HL-60 (cell line): Measurements from ENCODE around the gene PLCB1.

Experiments used
- DNase-seq, 2 experiments: peaks; one replicate each; pipeline ENCODE4 v3.0.0-alpha.2; 2010 to 2020; ENCODE audit warnings: low read depth in 1 of 2, low spot score in 1 of 2
- H3K27ac ChIP-seq: fragments of 250-450 bp; sonication (Bioruptor Pico); replicated peaks from 2 replicates; pipeline ENCODE4 v1.5.1; 2020; ENCODE audit warnings: mild to moderate bottlenecking, moderate library complexity
- H3K27me3 ChIP-seq: fragments of 250-450 bp; sonication (Bioruptor Pico); 2 replicates; pipeline ENCODE4 v1.5.1; 2021; ENCODE audit warnings: mild to moderate bottlenecking, moderate library complexity; ENCODE audit not compliant: insufficient read depth, poor library complexity, severe bottlenecking
- H3K4me3 ChIP-seq: replicated peaks from 2 replicates; pipeline ENCODE4 v1.5.1; 2011; ENCODE audit warnings: mild to moderate bottlenecking, control low read depth, low read length; ENCODE audit not compliant: insufficient read depth
- CTCF ChIP-seq: IDR thresholded peaks from one replicate; pipeline ENCODE4 v1.5.1; 2011; ENCODE audit warnings: low read length, control low read depth, inconsistent platforms; ENCODE audit not compliant: insufficient read depth
- GABPA ChIP-seq: IDR thresholded peaks from 2 replicates; pipeline ENCODE4 v1.6.1; 2012; ENCODE audit warnings: low read depth
- POLR2AphosphoS5 ChIP-seq: IDR thresholded peaks from 2 replicates; pipeline ENCODE4 v1.6.1; 2012; ENCODE audit warnings: low read depth
- REST ChIP-seq: IDR thresholded peaks from 2 replicates; pipeline ENCODE4 v1.6.1; 2012; ENCODE audit warnings: low read depth; ENCODE audit not compliant: insufficient replicate concordance
- SPI1 ChIP-seq: IDR thresholded peaks from 2 replicates; pipeline ENCODE4 v1.6.1; 2012; ENCODE audit warnings: low read depth, mild to moderate bottlenecking, borderline replicate concordance

The PLCB1 gene

GRCh38 chr20:8874437-8874836 lies 742.4 kb downstream of the PLCB1 start:
- Histone ChIP-seq H3K27me3 (no peaks in the 10 kb centered on the region), H3K4me3 (no peak overlapping the region), H3K27ac (no peak overlapping the region)
- no peak for TF ChIP-seq GABPA
- no peak for TF ChIP-seq POLR2AphosphoS5
- TF ChIP-seq CTCF = no peak
- TF ChIP-seq SPI1 = no peak
- no peak for TF ChIP-seq REST
- no peak for DNase-seq

GRCh38 chr20:8875586-8875985 lies 743.5 kb downstream of the PLCB1 start:
- H3K27ac ChIP-seq = no peak overlapping the region
- no peak for TF ChIP-seq GABPA
- no peak for TF ChIP-seq SPI1
- TF ChIP-seq REST = no peak
- no peak for TF ChIP-seq CTCF
- no peak for DNase-seq
- H3K4me3 ChIP-seq = no peak overlapping the region
- no peaks in the 10 kb centered on the region for H3K27me3 ChIP-seq

GRCh38 chr20:8876366-8876765 lies 744.3 kb downstream of the PLCB1 start:
- no peak overlapping the region for H3K27ac ChIP-seq
- no peak for DNase-seq
- H3K27me3 ChIP-seq = no peaks in the 10 kb centered on the region
- H3K4me3 ChIP-seq = no peak overlapping the region
- no peak for TF ChIP-seq CTCF
- TF ChIP-seq GABPA = no peak
- no peak for TF ChIP-seq REST
- TF ChIP-seq SPI1 = no peak
- TF ChIP-seq POLR2AphosphoS5 = no peak
